CD14-positive monocyte (primary cell): ENCODE data around the gene CXCL3. TPM values are rescaled to one million over a fixed set of nuclear protein-coding genes. Genes with fewer than 3 reads are reported as not detected.

Experiments
- DNase-seq, 3 donors: peaks; one replicate each; pipeline ENCODE4 v3.0.0-alpha.2; 2011 to 2022
- H2AFZ ChIP-seq: 2 replicates; pipeline ENCODE4 v1.6.0; 2012; ENCODE audit warnings: mild to moderate bottlenecking, low read depth, low read length, inconsistent platforms; ENCODE audit not compliant: insufficient read depth, poor library complexity, severe bottlenecking
- H3K27ac ChIP-seq, 2 donors: 1 replicate in 1 of 2; 2 replicates in 1 of 2; pipeline ENCODE4 v1.5.1; 2012 to 2013; ENCODE audit warnings: low read length in 2 of 2, control low read depth in 1 of 2, inconsistent platforms in 1 of 2, low read depth in 1 of 2, mild to moderate bottlenecking in 1 of 2
- H3K27me3 ChIP-seq, 2 donors: one replicate each; pipeline versions ENCODE4 v1.6.0 to v1.6.1; 2011 to 2013; ENCODE audit warnings: low read length in 2 of 2; ENCODE audit not compliant: control insufficient read depth in 2 of 2, insufficient read depth in 2 of 2
- H3K36me3 ChIP-seq, 2 donors: replicated peaks in 1 of 2; 1 replicate in 1 of 2; 2 replicates in 1 of 2; pipeline versions ENCODE4 v1.5.1 to v1.6.1; 2012 to 2013; ENCODE audit warnings: low read length in 2 of 2, control low read depth in 1 of 2, inconsistent platforms in 1 of 2, mild to moderate bottlenecking in 1 of 2; ENCODE audit not compliant: insufficient read depth in 2 of 2, control insufficient read depth in 1 of 2
- H3K4me1 ChIP-seq, 2 donors: 1 replicate in 1 of 2; 2 replicates in 1 of 2; pipeline versions ENCODE4 v1.5.1 to v1.6.1; 2012 to 2013; ENCODE audit warnings: low read length in 2 of 2, control low read depth in 1 of 2, inconsistent platforms in 1 of 2, mild to moderate bottlenecking in 1 of 2, moderate library complexity in 1 of 2; ENCODE audit not compliant: insufficient read depth in 2 of 2, control insufficient read depth in 1 of 2
- H3K4me2 ChIP-seq: replicated peaks from 2 replicates; pipeline ENCODE3; 2012; ENCODE audit warnings: low read length, moderate library complexity, mild to moderate bottlenecking; ENCODE audit not compliant: poor library complexity, severe bottlenecking; ENCODE audit errors: extremely low read depth
- H3K4me3 ChIP-seq, 3 experiments: fragments of 200-600 bp in 1 of 3; sonication (generic) in 1 of 3; replicated peaks in 1 of 3; 1 replicate in 2 of 3; 2 replicates in 1 of 3; pipeline ENCODE4 v1.5.1; 2011 to 2013; ENCODE audit warnings: low read length in 3 of 3, mild to moderate bottlenecking in 3 of 3, control low read depth in 2 of 3, low read depth in 2 of 3, inconsistent platforms in 1 of 3, moderate library complexity in 1 of 3
- H3K79me2 ChIP-seq: 2 replicates; pipeline ENCODE4 v1.6.0; 2012; ENCODE audit warnings: mild to moderate bottlenecking, control low read depth, inconsistent platforms, low read length, moderate library complexity; ENCODE audit not compliant: insufficient read depth
- H3K9ac ChIP-seq: 2 replicates; pipeline ENCODE4 v1.6.0; 2017; ENCODE audit warnings: low read length, mild to moderate bottlenecking; ENCODE audit not compliant: insufficient read depth, poor library complexity, severe bottlenecking
- H3K9me3 ChIP-seq, 2 donors: replicated peaks in 1 of 2; 1 replicate in 1 of 2; 2 replicates in 1 of 2; pipeline versions ENCODE4 v1.5.1 to v1.6.1; 2012 to 2013; ENCODE audit warnings: low read length in 2 of 2, control low read depth in 1 of 2; ENCODE audit not compliant: control insufficient read depth in 1 of 2, insufficient read depth in 1 of 2
- H4K20me1 ChIP-seq: 2 replicates; pipeline ENCODE4 v1.6.0; 2012; ENCODE audit warnings: mild to moderate bottlenecking, low read length, control low read depth, moderate library complexity; ENCODE audit not compliant: insufficient read depth
- H3K27ac Mint-ChIP-seq, 7 donors: one replicate each; pipeline ENCODE4 v1.8.0; 2020; ENCODE audit warnings: mild to moderate bottlenecking in 7 of 7, mixed read lengths in 7 of 7, moderate library complexity in 6 of 7, inconsistent platforms in 2 of 7
- H3K27me3 Mint-ChIP-seq, 3 donors: one replicate each; pipeline ENCODE4 v1.8.0; 2021 to 2022; ENCODE audit warnings: low read depth in 3 of 3, mild to moderate bottlenecking in 3 of 3, mixed read lengths in 3 of 3, moderate library complexity in 3 of 3, inconsistent platforms in 1 of 3
- H3K36me3 Mint-ChIP-seq, 2 donors: one replicate each; pipeline ENCODE4 v1.8.0; 2020; ENCODE audit warnings: mixed read lengths in 2 of 2, inconsistent platforms in 1 of 2, mild to moderate bottlenecking in 1 of 2
- H3K4me1 Mint-ChIP-seq: one replicate; pipeline ENCODE4 v1.8.0; 2020; ENCODE audit warnings: mild to moderate bottlenecking, mixed read lengths
- H3K4me3 Mint-ChIP-seq, 2 donors: one replicate each; pipeline ENCODE4 v1.8.0; 2020; ENCODE audit warnings: mild to moderate bottlenecking in 2 of 2, mixed read lengths in 2 of 2, moderate library complexity in 1 of 2
- H3K9me3 Mint-ChIP-seq, 7 donors: one replicate each; pipeline ENCODE4 v1.8.0; 2020 to 2022; ENCODE audit warnings: mixed read lengths in 7 of 7, mild to moderate bottlenecking in 6 of 7, moderate library complexity in 6 of 7, inconsistent platforms in 2 of 7
- WGBS: methylation state at CpG from one replicate; pipeline ENCODE4 v1.1.5; 2013; ENCODE audit warnings: missing lambda C conversion rate; ENCODE audit not compliant: insufficient coverage; 5-methylcytosine and 5-hydroxymethylcytosine counted together
- intact Hi-C, 2 donors: fragments of 100-400 bp; cut with micrococcal nuclease; formaldehyde crosslinking; loops; one replicate each; pipeline versions ENCODE4 v1.15.0 to v1.15.1; 2023
- polyA plus RNA-seq, 3 donors: library from polyadenylated mRNA; depleted of rRNA in 1 of 3; unstranded in 2 of 3; stranded (reverse) in 1 of 3; fragments of 300-500 nt in 2 of 3; fragments of >200 nt in 1 of 3; fragmentation: Illumina TruSeq in 2 of 3; gene quantifications; 1 replicate in 2 of 3; 2 replicates in 1 of 3; pipeline ENCODE4 v1.2.3, GENCODE V29; 2012 to 2021
- TF ChIP-seq, protein P1 (sequence below): fragments of 200-600 bp; IDR thresholded peaks from one replicate; pipeline ENCODE4 v1.8.0; 2022; ENCODE audit warnings: antibody characterized with exemption, mild to moderate bottlenecking

CXCL3 gene
- polyA plus RNA-seq, 3 donors = 2.5 to 4.4 (median 3.7) TPM

DNA sequence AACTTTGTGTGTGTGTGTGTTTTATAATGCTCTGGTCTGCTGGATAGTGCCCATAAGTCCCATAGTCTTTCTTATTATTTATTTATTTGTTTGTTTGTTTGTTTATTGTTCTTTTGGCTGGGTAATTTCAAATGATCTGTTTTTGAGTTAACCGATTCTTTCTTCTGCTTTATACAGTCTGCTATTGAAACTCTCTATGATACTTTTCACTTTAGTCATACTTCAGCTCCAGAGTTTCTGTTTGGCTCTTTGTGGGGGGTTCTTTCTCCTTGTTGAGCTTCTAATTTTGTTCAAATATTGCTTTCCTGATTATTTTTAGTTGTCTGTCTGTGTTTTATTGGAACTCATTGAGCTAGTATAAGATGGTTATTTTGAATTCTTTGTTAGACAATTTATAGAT is 10.0 kb downstream of the CXCL3 start:
- Histone ChIP-seq H3K9me3 (no peaks in the 10 kb centered on the region), H3K4me2 (no peak overlapping the region), H3K27me3 (no peaks in the 10 kb centered on the region), H3K36me3 (no peaks in the 10 kb centered on the region), H2AFZ (no peak overlapping the region), H4K20me1 (no peaks in the 10 kb centered on the region), H3K4me1 (no peaks in the 10 kb centered on the region), H3K79me2 (no peaks in the 10 kb centered on the region), H3K4me3 (no peak overlapping the region), H3K9ac (no peak overlapping the region), H3K27ac (no peak overlapping the region)
- Mint-ChIP-seq H3K36me3 (no peaks in the 10 kb centered on the region), H3K4me1 (no peaks in the 10 kb centered on the region), H3K27me3 (peaks cover 0 to 2% (median 0%) of the 10 kb centered on the region in 3 donors), H3K9me3 (peaks cover 0 to 6% (median 5%) of the 10 kb centered on the region in 7 donors), H3K4me3 (no peak overlapping the region), H3K27ac (no peak overlapping the region)
- DNase-seq = no peak
- intact Hi-C loops = no loop called here
- TF ChIP-seq, protein P1, sequence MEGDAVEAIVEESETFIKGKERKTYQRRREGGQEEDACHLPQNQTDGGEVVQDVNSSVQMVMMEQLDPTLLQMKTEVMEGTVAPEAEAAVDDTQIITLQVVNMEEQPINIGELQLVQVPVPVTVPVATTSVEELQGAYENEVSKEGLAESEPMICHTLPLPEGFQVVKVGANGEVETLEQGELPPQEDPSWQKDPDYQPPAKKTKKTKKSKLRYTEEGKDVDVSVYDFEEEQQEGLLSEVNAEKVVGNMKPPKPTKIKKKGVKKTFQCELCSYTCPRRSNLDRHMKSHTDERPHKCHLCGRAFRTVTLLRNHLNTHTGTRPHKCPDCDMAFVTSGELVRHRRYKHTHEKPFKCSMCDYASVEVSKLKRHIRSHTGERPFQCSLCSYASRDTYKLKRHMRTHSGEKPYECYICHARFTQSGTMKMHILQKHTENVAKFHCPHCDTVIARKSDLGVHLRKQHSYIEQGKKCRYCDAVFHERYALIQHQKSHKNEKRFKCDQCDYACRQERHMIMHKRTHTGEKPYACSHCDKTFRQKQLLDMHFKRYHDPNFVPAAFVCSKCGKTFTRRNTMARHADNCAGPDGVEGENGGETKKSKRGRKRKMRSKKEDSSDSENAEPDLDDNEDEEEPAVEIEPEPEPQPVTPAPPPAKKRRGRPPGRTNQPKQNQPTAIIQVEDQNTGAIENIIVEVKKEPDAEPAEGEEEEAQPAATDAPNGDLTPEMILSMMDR = no peak
- no CpG with 5 or more reads among the region's 1 CpG for WGBS

DNA sequence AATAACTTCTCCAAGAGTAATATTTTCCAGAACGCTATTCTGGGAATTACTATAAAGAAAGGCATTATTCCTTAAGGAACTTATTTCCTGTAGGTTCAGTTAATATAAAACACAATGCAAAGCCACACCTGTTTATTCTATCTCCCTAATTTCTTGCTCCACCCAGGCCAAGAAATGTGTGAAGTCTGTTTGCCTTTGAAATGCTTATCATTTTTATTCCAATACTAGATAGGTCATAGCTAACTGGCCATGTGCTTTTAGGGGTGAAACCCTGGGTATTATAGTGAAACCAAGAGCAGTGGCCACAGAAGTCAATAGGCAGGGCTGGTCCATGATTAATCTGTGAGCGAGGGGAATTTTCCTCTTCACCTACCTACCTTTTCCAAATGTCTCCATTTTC is 14.8 kb downstream of the CXCL3 start:
- Mint-ChIP-seq H3K27ac (no peak overlapping the region), H3K27me3 (no peaks in the 10 kb centered on the region), H3K4me3 (no peak overlapping the region), H3K9me3 (peaks cover 0 to 7% (median 5%) of the 10 kb centered on the region in 7 donors), H3K4me1 (peaks cover 6% of the 10 kb centered on the region), H3K36me3 (no peaks in the 10 kb centered on the region)
- no peak overlapping the region for H3K4me2 ChIP-seq
- TF ChIP-seq, protein P1 = no peak
- no peak overlapping the region for H2AFZ ChIP-seq
- H4K20me1 ChIP-seq = no peaks in the 10 kb centered on the region
- H3K27me3 ChIP-seq = no peaks in the 10 kb centered on the region
- no peak for DNase-seq
- 100% methylated on average over 1 of the region's 2 CpGs for WGBS
- H3K9me3 ChIP-seq = no peaks in the 10 kb centered on the region
- no peaks in the 10 kb centered on the region for H3K36me3 ChIP-seq
- intact Hi-C loops = no loop called here
- H3K9ac ChIP-seq = no peak overlapping the region
- no peak overlapping the region for H3K27ac ChIP-seq
- H3K4me3 ChIP-seq = no peak overlapping the region
- H3K4me1 ChIP-seq = peaks cover under 1 to 1% of the 10 kb centered on the region in 2 donors
- no peaks in the 10 kb centered on the region for H3K79me2 ChIP-seq
